HepG2 (cell line): Measurements from ENCODE around the gene ZMIZ1. TPM values are rescaled to one million over a fixed set of nuclear protein-coding genes. Genes with fewer than 3 reads are reported as not detected.

Source experiments
- CEBPG ChIP-seq: IDR thresholded peaks from 2 replicates; pipeline ENCODE4 v1.6.1; 2016
- ESRRA ChIP-seq: sonication (generic); formaldehyde crosslinking; IDR thresholded peaks from 2 replicates; pipeline ENCODE4 v1.5.1; 2020; ENCODE audit warnings: mild to moderate bottlenecking, low read depth, missing genetic modification reagents
- FOXA3 ChIP-seq: IDR thresholded peaks from 2 replicates; pipeline ENCODE4 v1.6.1; 2016; ENCODE audit warnings: missing genetic modification reagents, missing compliant biosample characterization
- GFI1 ChIP-seq: sonication (generic); formaldehyde crosslinking; IDR thresholded peaks from 2 replicates; pipeline ENCODE4 v1.5.0; 2020; ENCODE audit warnings: missing genetic modification reagents, mild to moderate bottlenecking, borderline replicate concordance
- HES4 ChIP-seq: sonication (generic); formaldehyde crosslinking; IDR thresholded peaks from 2 replicates; pipeline ENCODE4 v1.9.0; 2021; ENCODE audit warnings: mild to moderate bottlenecking, missing genetic modification reagents, borderline replicate concordance
- HMG20A ChIP-seq: IDR thresholded peaks from 2 replicates; pipeline ENCODE4 v1.6.1; 2016; ENCODE audit warnings: borderline replicate concordance
- KMT2B ChIP-seq: IDR thresholded peaks from 2 replicates; pipeline ENCODE4 v1.6.1; 2016; ENCODE audit warnings: missing genetic modification reagents, missing compliant biosample characterization
- MAFK ChIP-seq, 2 experiments: IDR thresholded peaks in 1 of 2; conservative IDR thresholded peaks in 1 of 2; 2 replicates each; pipeline ENCODE4 v1.6.1; 2011; ENCODE audit warnings: improper control_type of control experiment in 2 of 2, low read length in 2 of 2
- MLX ChIP-seq: IDR thresholded peaks from 2 replicates; pipeline ENCODE4 v1.6.1; 2016
- NR0B2 ChIP-seq: sonication (generic); formaldehyde crosslinking; IDR thresholded peaks from 2 replicates; pipeline ENCODE4 v1.4.0; 2020; ENCODE audit warnings: mild to moderate bottlenecking, missing genetic modification reagents
- PATZ1 ChIP-seq: sonication (generic); formaldehyde crosslinking; IDR thresholded peaks from 2 replicates; pipeline ENCODE4 v1.4.0; 2020; ENCODE audit warnings: missing genetic modification reagents
- POLR2AphosphoS2 ChIP-seq: IDR thresholded peaks from 2 replicates; pipeline ENCODE4 v1.6.1; 2011; ENCODE audit warnings: low read depth, low read length, improper control_type of control experiment
- POLR2G ChIP-seq: fragments of 200-400 bp; formaldehyde crosslinking; IDR thresholded peaks from 2 replicates; pipeline ENCODE4 v1.6.1; 2018; ENCODE audit warnings: mild to moderate bottlenecking, low read depth, low read length, moderate library complexity
- RFX3 ChIP-seq: IDR thresholded peaks from 2 replicates; pipeline ENCODE4 v1.6.1; 2016; ENCODE audit warnings: missing biosample characterization, missing genetic modification reagents
- SALL2 ChIP-seq: sonication (generic); formaldehyde crosslinking; IDR thresholded peaks from 2 replicates; pipeline ENCODE4 v1.8.1; 2023; ENCODE audit warnings: mild to moderate bottlenecking, missing genetic modification reagents, inconsistent platforms
- SAP130 ChIP-seq: IDR thresholded peaks from 2 replicates; pipeline ENCODE4 v1.6.1; 2016; ENCODE audit warnings: low read depth
- ZMAT3 ChIP-seq: sonication (generic); formaldehyde crosslinking; conservative IDR thresholded peaks from 2 replicates; pipeline ENCODE4 v1.7.0; 2021; ENCODE audit warnings: missing genetic modification reagents
- ZNF160 ChIP-seq: sonication (generic); formaldehyde crosslinking; IDR thresholded peaks from 2 replicates; pipeline ENCODE4 v1.8.0; 2022; ENCODE audit warnings: mild to moderate bottlenecking, inconsistent platforms, missing genetic modification reagents
- ZNF24 ChIP-seq: fragments of 450-650 bp; IDR thresholded peaks from 2 replicates; pipeline ENCODE4 v1.6.1; 2017; ENCODE audit warnings: antibody characterized with exemption, mild to moderate bottlenecking
- ZNF382 ChIP-seq: sonication (generic); formaldehyde crosslinking; IDR thresholded peaks from 2 replicates; pipeline ENCODE4 v1.5.0; 2020; ENCODE audit warnings: missing genetic modification reagents, mild to moderate bottlenecking, borderline replicate concordance
- ZNF556 ChIP-seq: sonication (generic); formaldehyde crosslinking; IDR thresholded peaks from 2 replicates; pipeline ENCODE4 v1.4.0; 2020; ENCODE audit warnings: mild to moderate bottlenecking, missing genetic modification reagents, borderline replicate concordance
- ZNF569 ChIP-seq: sonication (generic); formaldehyde crosslinking; IDR thresholded peaks from 2 replicates; pipeline ENCODE4 v1.5.0; 2020; ENCODE audit warnings: mild to moderate bottlenecking, missing genetic modification reagents, moderate library complexity, borderline replicate concordance
- ZNF720 ChIP-seq: sonication (generic); formaldehyde crosslinking; IDR thresholded peaks from 2 replicates; pipeline ENCODE4 v1.4.0; 2020; ENCODE audit warnings: missing genetic modification reagents
- ZNF761 ChIP-seq: sonication (generic); formaldehyde crosslinking; conservative IDR thresholded peaks from 2 replicates; pipeline ENCODE4 v1.4.0; 2020; ENCODE audit warnings: mild to moderate bottlenecking, missing genetic modification reagents
- ZNF766 ChIP-seq: sonication (generic); formaldehyde crosslinking; IDR thresholded peaks from 2 replicates; pipeline ENCODE4 v1.5.0; 2020; ENCODE audit warnings: missing genetic modification reagents, borderline replicate concordance
- ZXDC ChIP-seq: sonication (generic); formaldehyde crosslinking; IDR thresholded peaks from 2 replicates; pipeline ENCODE4 v1.5.0; 2020; ENCODE audit warnings: mild to moderate bottlenecking, missing genetic modification reagents
- polyA plus RNA-seq, 8 experiments: library from polyadenylated mRNA; depleted of rRNA in 3 of 8; stranded (reverse) in 7 of 8; unstranded in 1 of 8; fragments of >200 nt; fragmentation: Illumina TruSeq in 4 of 8; extraction: Trizol in 4 of 8; gene quantifications; 2 replicates each; pipeline versions ENCODE4 v1.2.1 to v1.2.3, GENCODE V29; 2011 to 2016; ENCODE audit warnings: low read depth in 4 of 8, missing spikeins in 1 of 8, mixed read lengths in 1 of 8; ENCODE audit not compliant: insufficient read depth in 1 of 8
- total RNA-seq, 5 experiments: library from RNA; depleted of rRNA; stranded (reverse); fragments of >200 nt; fragmentation: Illumina TruSeq; extraction: Trizol; gene quantifications; 2 replicates each; pipeline ENCODE4 v1.2.3, GENCODE V29; 2016; ENCODE audit warnings: low read depth in 1 of 5

Gene ZMIZ1
- total and polyA plus RNA-seq, 2 of the 13 experiments (the other 11 are each of a cell fraction or from before 2014, with no cell fraction given), result 5.3 to 10.2 TPM

GRCh38 chr10:79093658-79094411, 25.1 kb downstream of the ZMIZ1 start (continued):
- TF ChIP-seq CEBPG (CRISPR knock-in tag) (peak; percentile 89), RFX3 (no peak), ZNF569 (CRISPR knock-in tag) (no peak), HES4 (CRISPR knock-in tag) (no peak), ZNF766 (CRISPR knock-in tag) (0 out of 2 replicates have a peak, but pooled peaks have one; percentile 59), ESRRA (CRISPR knock-in tag) (no peak; the same call in none of the 2 replicates), PATZ1 (peak; percentile 75; the same call in 1 of the 2 replicates), GFI1 (peak; percentile 57; the same call in 1 of the 2 replicates), POLR2G (0 out of 2 replicates have a peak, but pooled peaks have one; percentile 27), ZMAT3 (CRISPR knock-in tag) (no peak), ZXDC (CRISPR knock-in tag) (peak; percentile 22; the same call in 1 of the 2 replicates), POLR2AphosphoS2 (no peak), ZNF24 (no peak), ZNF382 (no peak), MAFK (conservative IDR thresholded peaks at IDR 0.05 in 1 of 2, IDR thresholded peaks at IDR 0.05 in 1 of 2; ENCODE audit: low read length in 2 of 2) (0 out of 4 replicates have a peak, but pooled peaks of 1 of the 2 experiments have one; percentile 1), KMT2B (CRISPR knock-in tag) (peak; percentile 69), HMG20A (CRISPR knock-in tag) (peak; percentile 78; the same call in 1 of the 2 replicates), ZNF556 (CRISPR knock-in tag) (peak; percentile 77; the same call in 1 of the 2 replicates), ZNF160 (CRISPR knock-in tag) (0 out of 2 replicates have a peak, but pooled peaks have one; percentile 11), ZNF720 (CRISPR knock-in tag) (no peak), FOXA3 (CRISPR knock-in tag) (peak; percentile 94), NR0B2 (CRISPR knock-in tag) (no peak), SAP130 (CRISPR knock-in tag) (peak; percentile 92), SALL2 (CRISPR knock-in tag) (no peak), ZNF761 (CRISPR knock-in tag) (no peak), MLX (CRISPR knock-in tag) (peak; percentile 75; the same call in 1 of the 2 replicates)
